GM21717 (cell line): ENCODE results near the gene SART1.
A peak's percentile ranks its signal among the peaks of the same experiment; 100 is the strongest.
"Not testable (repeated sequence)": the region's sequence is repeated elsewhere in the genome, so short reads cannot be mapped to it uniquely, and the experiment has no call there.

Experiments used
- ATAC-seq: cut with Tn5 transposase; IDR thresholded peaks from one replicate; pipeline ENCODE4 v1.9.1; 2021; ENCODE audit warnings: mild to moderate bottlenecking, moderate library complexity; ENCODE audit not compliant: unreplicated experiment

SART1 gene

GRCh38 chr11:65987336-65987735 is 25.8 kb downstream of the SART1 start:
- ATAC-seq, result no peak

DNA sequence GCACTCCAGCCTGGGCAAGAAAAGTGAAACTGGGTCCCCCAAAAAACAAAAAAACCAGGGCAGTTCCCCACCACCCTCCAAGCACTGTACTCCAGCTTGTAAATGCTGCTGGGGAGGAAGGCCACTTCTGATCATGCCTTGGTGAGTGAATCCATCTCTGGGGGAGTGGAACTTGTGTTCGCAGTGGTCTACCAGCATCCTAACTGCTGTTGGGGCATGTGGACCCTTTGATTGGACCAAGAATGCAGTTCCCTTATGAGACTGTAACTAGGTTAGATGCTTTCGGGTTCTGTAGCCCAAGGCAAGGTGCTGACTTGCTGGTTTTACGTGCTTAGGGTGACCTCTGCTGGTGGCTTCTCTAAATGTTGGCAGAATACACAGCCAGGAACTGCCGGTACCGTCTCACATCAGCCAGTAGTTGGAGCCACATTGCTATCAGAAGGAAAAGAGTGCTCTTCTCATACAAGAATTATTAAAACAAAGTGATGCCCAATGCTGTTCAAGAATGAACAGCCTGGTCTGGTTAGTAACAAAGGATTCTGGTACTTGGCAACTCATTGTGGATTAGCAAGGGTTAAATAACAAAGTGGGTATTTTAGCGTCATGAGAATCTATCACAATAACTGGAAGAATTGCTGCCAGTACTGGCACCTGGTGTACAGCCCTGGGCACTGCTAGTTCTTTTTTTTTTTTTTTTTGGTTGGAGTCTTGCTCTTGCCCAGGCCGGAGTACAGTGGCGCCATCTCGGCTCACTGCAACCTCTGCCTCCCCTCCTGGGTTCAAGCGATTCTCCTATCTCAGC is 27.5 kb downstream of the SART1 start:
- peak; percentile 81 for ATAC-seq

GRCh38 chr11:65992056-65992455 is 30.5 kb downstream of the SART1 start:
- ATAC-seq, result no peak

- no peak for ATAC-seq
Measured at GRCh38 chr11:65997286-65997685, 35.8 kb downstream of the SART1 start.

- ATAC-seq, result peak; percentile 64
Measured at GRCh38 chr11:66001942-66002647, 40.6 kb downstream of the SART1 start, which contains the start of the genes BANF1 and EIF1AD. Gene BANF1, plus strand, starts transcription at chr11:66002503. Its CDS starts 748 bp downstream, at chr11:66003251. Gene EIF1AD, minus strand, starts transcription at chr11:66002157. Its CDS starts 1,768 bp downstream, at chr11:66000389.

- ATAC-seq, result peak; percentile 38
Measured at GRCh38 chr11:66002648-66003225, 41.2 kb downstream of the SART1 start.

DNA sequence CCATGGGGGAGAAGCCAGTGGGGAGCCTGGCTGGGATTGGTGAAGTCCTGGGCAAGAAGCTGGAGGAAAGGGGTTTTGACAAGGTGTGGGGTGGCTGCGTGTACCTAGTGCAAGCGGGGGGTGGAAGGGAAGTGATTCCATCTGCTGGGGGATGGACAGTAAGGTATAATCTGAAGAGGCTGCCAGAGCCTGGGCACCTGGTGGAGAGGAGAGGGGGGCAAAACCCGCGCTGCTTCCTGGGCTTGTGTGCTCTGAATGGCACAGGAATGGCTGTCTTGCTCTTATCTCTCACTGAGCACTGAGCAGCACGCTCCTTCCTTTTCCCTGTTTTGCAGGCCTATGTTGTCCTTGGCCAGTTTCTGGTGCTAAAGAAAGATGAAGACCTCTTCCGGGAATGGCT is 41.8 kb downstream of the SART1 start:
- no peak for ATAC-seq

DNA sequence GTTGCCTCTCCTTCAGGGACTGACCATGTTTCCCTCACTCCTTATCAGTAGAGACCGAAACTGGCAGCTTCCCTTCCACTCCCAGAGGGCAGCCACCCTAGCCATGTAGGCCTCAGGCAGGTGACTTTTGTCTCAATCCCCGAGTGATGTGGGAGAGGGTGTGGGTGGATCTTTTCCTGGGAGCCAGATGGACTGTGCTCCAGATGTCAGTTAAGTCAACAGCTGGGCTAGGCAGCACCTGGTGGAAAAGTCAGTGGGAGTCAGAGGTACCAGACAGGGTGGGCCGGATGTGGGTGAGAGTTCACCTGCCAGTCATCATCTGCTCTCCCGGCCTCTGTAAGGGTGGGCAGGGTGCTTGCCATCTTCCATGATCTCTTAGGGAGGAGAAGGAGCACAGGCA is 42.7 kb downstream of the SART1 start:
- ATAC-seq, result no peak

GRCh38 chr11:66006134-66006890 is 44.8 kb downstream of the SART1 start:
- ATAC-seq, result no peak

DNA sequence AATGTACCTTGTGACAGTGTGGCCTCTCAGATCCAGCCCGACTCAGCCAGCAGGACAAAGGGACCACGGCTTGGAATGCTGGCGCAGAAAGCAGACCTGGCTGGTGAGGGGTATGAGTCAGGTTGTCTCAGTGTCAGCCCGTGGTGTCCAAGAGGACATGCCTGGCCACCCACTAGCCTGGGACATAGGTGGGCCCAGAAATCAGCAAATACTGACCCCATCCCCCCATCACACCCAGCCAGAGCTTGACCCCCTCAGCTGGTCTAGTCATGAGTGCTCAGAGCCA is 45.3 kb downstream of the SART1 start:
- ATAC-seq, result no peak

GRCh38 chr11:66007201-66007634 is 45.7 kb downstream of the SART1 start:
- no peak for ATAC-seq

DNA sequence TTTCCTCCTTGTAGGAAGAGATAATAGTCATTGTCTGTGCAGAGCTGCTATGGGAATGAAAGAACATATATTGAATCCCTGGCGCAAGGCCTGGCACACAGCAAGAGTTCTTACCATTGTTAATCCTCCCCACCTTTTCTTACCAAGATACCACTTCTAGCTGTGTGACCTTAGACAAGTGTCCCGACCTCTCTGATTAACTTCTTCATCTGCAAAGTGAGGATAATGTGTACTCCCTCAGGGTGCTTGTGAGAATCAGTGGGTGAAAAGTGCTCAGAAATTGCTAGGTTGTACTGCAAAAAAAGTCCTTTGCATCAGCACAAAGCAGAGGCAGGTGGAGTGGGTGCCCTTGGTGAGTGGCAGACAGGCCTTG is 46.5 kb downstream of the SART1 start:
- no peak for ATAC-seq

GRCh38 chr11:66008468-66009101 is 47.1 kb downstream of the SART1 start:
- ATAC-seq, result no peak

DNA sequence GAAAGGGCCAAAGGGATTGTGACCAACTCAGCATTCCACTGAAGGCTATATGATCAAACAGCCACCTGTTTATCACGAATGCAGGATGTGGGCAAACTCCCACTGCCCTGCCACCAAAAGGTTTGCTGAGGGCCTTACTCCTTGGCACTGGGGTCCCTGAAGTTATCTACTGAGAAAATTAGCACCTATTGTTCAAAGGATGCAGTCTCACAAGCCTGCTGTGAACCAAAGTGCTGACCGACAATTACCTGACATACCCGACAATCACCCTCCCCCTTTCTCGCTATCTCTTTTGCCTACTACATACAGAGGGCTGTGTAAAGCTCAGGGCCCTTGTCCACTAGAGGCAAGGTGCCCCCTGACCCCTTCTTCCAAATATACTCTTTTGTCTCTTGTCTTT is 48.5 kb downstream of the SART1 start:
- not testable (repeated sequence) for ATAC-seq

GRCh38 chr11:66011239-66011784 is 49.8 kb downstream of the SART1 start:
- ATAC-seq, result no peak

DNA sequence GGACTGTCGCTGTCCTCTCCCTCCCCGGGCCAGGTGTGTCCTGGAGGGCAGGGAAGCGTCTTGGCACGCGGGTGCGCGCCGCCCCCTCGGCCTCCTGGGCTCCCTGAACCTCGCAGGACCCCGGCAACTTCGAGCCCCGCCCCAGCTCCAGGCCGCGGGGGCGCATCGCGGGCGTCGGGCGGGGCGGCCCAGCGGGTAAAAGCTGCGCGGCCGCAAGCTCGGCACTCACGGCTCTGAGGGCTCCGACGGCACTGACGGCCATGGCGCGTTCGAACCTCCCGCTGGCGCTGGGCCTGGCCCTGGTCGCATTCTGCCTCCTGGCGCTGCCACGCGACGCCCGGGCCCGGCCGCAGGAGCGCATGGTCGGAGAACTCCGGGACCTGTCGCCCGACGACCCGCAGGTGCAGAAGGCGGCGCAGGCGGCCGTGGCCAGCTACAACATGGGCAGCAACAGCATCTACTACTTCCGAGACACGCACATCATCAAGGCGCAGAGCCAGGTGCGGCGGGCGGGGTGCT is 50.3 kb downstream of the SART1 start, which contains the start of gene CST6:
TSS of gene CST6 (plus strand) at position 224 of the 519 bp plus-strand sequence. CDS start at position 261, 37 bp downstream.
- no peak for ATAC-seq

GRCh38 chr11:66012371-66012945 is 50.9 kb downstream of the SART1 start:
- ATAC-seq, result no peak

- no peak for ATAC-seq
Measured at GRCh38 chr11:66012946-66013761, 51.6 kb downstream of the SART1 start.

DNA sequence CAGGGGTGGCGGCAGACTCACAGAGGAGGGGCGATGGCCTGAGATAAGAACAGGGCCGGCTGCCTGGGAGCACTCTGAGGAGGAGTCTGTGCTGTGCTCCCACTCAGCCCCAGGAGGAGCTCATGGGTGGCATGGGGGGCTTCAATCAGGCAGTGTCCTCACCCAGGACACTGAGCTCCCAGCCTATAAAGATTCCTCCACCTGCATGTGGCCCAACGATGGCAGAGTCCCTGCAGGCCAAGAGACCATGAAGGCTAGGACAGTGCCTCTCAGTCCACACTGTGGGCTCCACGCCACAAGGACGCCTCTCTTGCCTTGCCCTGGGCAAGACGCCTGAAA is 52.2 kb downstream of the SART1 start:
- ATAC-seq, result no peak
